Naive thymus-derived CD4-positive, alpha-beta T cell (primary cell): Measurements from ENCODE around the gene SIK3. TPM values are rescaled to one million over a fixed set of nuclear protein-coding genes. Genes with fewer than 3 reads are reported as not detected.
A peak's percentile ranks its signal among the peaks of the same experiment; 100 is the strongest.

Source experiments
- ATAC-seq: fragments of 150-1000 bp; cut with Tn5 transposase; 2 replicates; pipeline ENCODE4 v1.10.0; 2021; ENCODE audit warnings: mild to moderate bottlenecking, moderate library complexity
- CTCF ChIA-PET: fragments of 350-600 bp; sonication (Branson Sonifier 250); formaldehyde crosslinking; loops from one replicate; lab custom pipeline; 2021; ENCODE audit warnings: antibody characterized with exemption; lab: Charles Lee
- POLR2A ChIA-PET: fragments of 350-600 bp; sonication (Branson Sonifier 250); formaldehyde crosslinking; loops from one replicate; lab custom pipeline; 2021; ENCODE audit warnings: antibody characterized with exemption, inconsistent platforms; lab: Charles Lee
- DNase-seq, 9 donors: peaks; one replicate each; pipeline versions ENCODE4 v3.0.0 to v3.0.0-alpha.2; 2020 to 2022; ENCODE audit warnings: mixed read lengths in 1 of 9
- H3K27ac ChIP-seq: one replicate; pipeline ENCODE4 v1.7.0; 2013; ENCODE audit warnings: mild to moderate bottlenecking, low read depth, low read length, moderate library complexity
- H3K27me3 ChIP-seq, 2 donors: one replicate each; pipeline ENCODE4 v1.7.0; 2013; ENCODE audit warnings: low read length in 2 of 2, mild to moderate bottlenecking in 2 of 2, moderate library complexity in 2 of 2; ENCODE audit not compliant: control insufficient read depth in 2 of 2, insufficient read depth in 2 of 2
- H3K36me3 ChIP-seq, 3 experiments: 1 replicate in 2 of 3; 2 replicates in 1 of 3; pipeline ENCODE4 v1.7.0; 2013; ENCODE audit warnings: low read length in 3 of 3, mild to moderate bottlenecking in 3 of 3, moderate library complexity in 1 of 3; ENCODE audit not compliant: insufficient read depth in 3 of 3, control insufficient read depth in 2 of 3
- H3K4me1 ChIP-seq, 2 donors: one replicate each; pipeline ENCODE4 v1.7.0; 2013; ENCODE audit warnings: low read length in 2 of 2, mild to moderate bottlenecking in 2 of 2, moderate library complexity in 1 of 2; ENCODE audit not compliant: control insufficient read depth in 2 of 2, insufficient read depth in 2 of 2
- H3K4me3 ChIP-seq: 2 replicates; pipeline ENCODE4 v1.7.0; 2013; ENCODE audit warnings: mild to moderate bottlenecking, low read length
- H3K9me3 ChIP-seq, 3 experiments: 1 replicate in 2 of 3; 2 replicates in 1 of 3; pipeline ENCODE4 v1.7.0; 2013; ENCODE audit warnings: low read length in 3 of 3; ENCODE audit not compliant: control insufficient read depth in 2 of 3
- H3K27ac Mint-ChIP-seq, 9 donors: one replicate each; pipeline ENCODE4 v1.8.0; 2020 to 2022; ENCODE audit warnings: mixed read lengths in 9 of 9, mild to moderate bottlenecking in 8 of 9, moderate library complexity in 5 of 9, inconsistent platforms in 2 of 9
- H3K27me3 Mint-ChIP-seq, 5 donors: one replicate each; pipeline ENCODE4 v1.8.0; 2021 to 2022; ENCODE audit warnings: mixed read lengths in 5 of 5, mild to moderate bottlenecking in 1 of 5
- H3K36me3 Mint-ChIP-seq, 5 donors: one replicate each; pipeline ENCODE4 v1.8.0; 2020 to 2022; ENCODE audit warnings: mixed read lengths in 5 of 5, mild to moderate bottlenecking in 3 of 5, inconsistent platforms in 1 of 5
- H3K4me1 Mint-ChIP-seq, 7 donors: one replicate each; pipeline ENCODE4 v1.8.0; 2020 to 2022; ENCODE audit warnings: mixed read lengths in 7 of 7, mild to moderate bottlenecking in 3 of 7, inconsistent platforms in 1 of 7
- H3K4me3 Mint-ChIP-seq, 10 donors: one replicate each; pipeline ENCODE4 v1.8.0; 2020 to 2022; ENCODE audit warnings: mild to moderate bottlenecking in 10 of 10, mixed read lengths in 10 of 10, moderate library complexity in 6 of 10, inconsistent platforms in 2 of 10
- H3K9me3 Mint-ChIP-seq, 11 donors: one replicate each; pipeline ENCODE4 v1.8.0; 2020 to 2022; ENCODE audit warnings: mixed read lengths in 11 of 11, mild to moderate bottlenecking in 4 of 11, inconsistent platforms in 1 of 11, moderate library complexity in 1 of 11
- intact Hi-C, 2 donors: fragments of 100-400 bp; cut with micrococcal nuclease; formaldehyde crosslinking; loops; one replicate each; pipeline ENCODE4 v1.15.1; 2023
- polyA plus RNA-seq, 2 donors: library from polyadenylated mRNA; unstranded; fragments of 300-500 nt; fragmentation: Illumina TruSeq; gene quantifications; one replicate each; pipeline ENCODE4 v1.2.3, GENCODE V29; 2021
- total RNA-seq, 6 experiments: library from RNA in 5 of 6; stranded (reverse) in 5 of 6; gene quantifications; 1 replicate in 5 of 6; 2 replicates in 1 of 6; pipeline ENCODE4 v1.2.3 and lab custom pipeline; 2021 to 2026

SIK3 gene
- total and polyA plus RNA-seq, 7 experiments from 2014 or later: 13.3 to 85.2 (median 64.4) TPM

DNA sequence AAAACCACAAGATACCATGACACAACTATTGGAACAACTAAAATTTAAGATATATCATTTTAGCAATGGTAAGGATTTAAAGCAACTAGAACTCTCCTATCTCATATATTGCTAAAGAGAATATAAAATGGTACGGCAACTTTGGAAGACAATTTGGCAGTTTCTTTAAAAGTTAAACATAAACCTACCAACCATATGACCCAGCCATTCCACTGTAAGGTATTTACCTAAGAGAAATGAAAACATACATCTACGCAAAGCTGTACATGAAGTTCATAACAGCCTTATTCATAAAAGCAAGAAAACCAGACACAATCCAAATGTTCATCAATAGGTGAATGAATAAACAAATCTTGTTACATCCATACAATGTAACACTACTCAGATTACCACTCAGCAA is 31.3 kb downstream of the SIK3 start:
- Histone ChIP-seq H3K4me3 (no peak overlapping the region), H3K27ac (no peak overlapping the region), H3K36me3 (no peaks in the 10 kb centered on the region), H3K27me3 (no peaks in the 10 kb centered on the region), H3K9me3 (no peaks in the 10 kb centered on the region), H3K4me1 (peaks cover 0 to 26% of the 10 kb centered on the region in 2 donors)
- H3K9me3 Mint-ChIP-seq: peaks cover 0 to 2% (median 0%) of the 10 kb centered on the region in 11 donors
- intact Hi-C loops: no loop called here
- CTCF ChIA-PET: interaction anchor here (0.7 kb wide), 1 partner anchor 172 kb away, joined by 4 read pairs; no protein-coding TSS in a partner anchor
- POLR2A ChIA-PET: interaction anchor here (0.7 kb wide), 1 partner anchor 47 kb away, joined by 3 read pairs; no protein-coding TSS in a partner anchor
- ATAC-seq (no peak), DNase-seq (no peak)
- no peaks in the 10 kb centered on the region for H3K27me3 Mint-ChIP-seq
- H3K36me3 Mint-ChIP-seq: peaks cover 0 to 18% (median 5%) of the 10 kb centered on the region in 5 donors
- H3K4me3 Mint-ChIP-seq: no peak overlapping the region
- H3K4me1 Mint-ChIP-seq: peaks cover 34 to 79% (median 64%) of the 10 kb centered on the region in 7 donors
- peak overlapping the region in 1 of 9 donors; percentile 8 for H3K27ac Mint-ChIP-seq

DNA sequence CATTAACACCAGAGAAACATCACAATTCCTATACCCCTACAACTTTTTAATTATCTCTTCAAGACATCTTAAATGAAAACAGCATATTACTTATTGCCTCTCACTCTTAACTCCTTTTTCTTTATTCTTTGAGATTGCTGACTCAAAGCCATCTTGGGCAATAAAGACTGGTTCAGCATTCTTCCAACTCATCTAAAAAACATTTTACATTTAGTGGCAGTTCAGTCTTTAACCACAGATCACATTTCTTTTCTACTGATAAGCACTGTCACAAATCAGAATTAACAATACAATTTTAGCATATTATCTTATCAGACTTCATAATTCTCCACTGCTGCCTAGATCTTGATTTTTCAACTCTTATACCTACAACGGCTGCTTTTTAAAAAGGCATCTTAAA is 34.0 kb downstream of the SIK3 start:
- H3K36me3 Mint-ChIP-seq: peaks cover 0 to 14% (median 0%) of the 10 kb centered on the region in 5 donors
- CTCF ChIA-PET: no interaction called here
- H3K4me1 ChIP-seq: peaks cover 0 to 28% of the 10 kb centered on the region in 2 donors
- no peaks in the 10 kb centered on the region for H3K9me3 ChIP-seq
- intact Hi-C loops: loop anchor here (2.0 to 5.0 kb wide), 2 partner anchors 15 to 37 kb away; no protein-coding TSS in a partner anchor
- ATAC-seq (no peak), DNase-seq (no peak)
- POLR2A ChIA-PET: no interaction called here
- peak overlapping the region in 5 of 10 donors; percentile 2 to 27 (median 6) for H3K4me3 Mint-ChIP-seq
- H3K27me3 ChIP-seq: no peaks in the 10 kb centered on the region
- H3K4me1 Mint-ChIP-seq: peaks cover 41 to 81% (median 62%) of the 10 kb centered on the region in 7 donors
- no peaks in the 10 kb centered on the region for H3K36me3 ChIP-seq
- no peak overlapping the region for H3K4me3 ChIP-seq
- H3K9me3 Mint-ChIP-seq: peaks cover 0 to 2% (median 0%) of the 10 kb centered on the region in 11 donors
- H3K27me3 Mint-ChIP-seq: no peaks in the 10 kb centered on the region
- H3K27ac ChIP-seq: no peak overlapping the region
- H3K27ac Mint-ChIP-seq: peak overlapping the region in 3 of 9 donors; percentile 2 to 58 (median 7)

DNA sequence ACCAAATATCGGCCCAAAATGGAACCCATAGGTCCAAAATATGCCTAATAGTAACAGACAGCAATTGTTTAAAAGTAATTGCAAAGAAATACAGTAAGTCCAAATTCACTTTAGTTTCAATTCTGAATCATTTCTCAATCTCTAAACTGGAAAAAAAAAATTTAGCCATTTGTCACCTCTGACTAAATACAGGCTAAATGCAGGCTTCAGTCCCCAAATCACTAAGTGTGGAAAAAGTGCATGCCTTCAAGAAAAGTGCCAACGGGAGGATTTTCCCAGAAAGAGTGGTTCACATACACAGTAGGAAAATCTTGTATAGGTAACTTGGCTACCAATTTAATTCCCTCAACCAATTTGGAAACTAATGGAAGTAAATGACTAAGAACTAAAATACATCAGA is 35.7 kb downstream of the SIK3 start:
- H3K4me1 Mint-ChIP-seq: peaks cover 53 to 83% (median 71%) of the 10 kb centered on the region in 7 donors
- ATAC-seq: no peak
- POLR2A ChIA-PET: no interaction called here
- CTCF ChIA-PET: no interaction called here
- H3K27ac Mint-ChIP-seq: peak overlapping the region in 2 of 9 donors; percentile 35 to 59
- no peaks in the 10 kb centered on the region for H3K36me3 ChIP-seq
- H3K9me3 Mint-ChIP-seq: no peaks in the 10 kb centered on the region
- peaks cover 0 to 21% of the 10 kb centered on the region in 2 donors for H3K4me1 ChIP-seq
- DNase-seq: no peak
- H3K9me3 ChIP-seq: no peaks in the 10 kb centered on the region
- H3K27me3 ChIP-seq: no peaks in the 10 kb centered on the region
- no peaks in the 10 kb centered on the region for H3K27me3 Mint-ChIP-seq
- no peak overlapping the region for H3K4me3 ChIP-seq
- no peak overlapping the region for H3K4me3 Mint-ChIP-seq
- H3K36me3 Mint-ChIP-seq: peaks cover 0 to 8% (median 3%) of the 10 kb centered on the region in 5 donors
- H3K27ac ChIP-seq: no peak overlapping the region
- intact Hi-C loops: loop anchor here in 1 of 2 donors (5.0 kb wide), 1 partner anchor 35 kb away; no protein-coding TSS in a partner anchor

DNA sequence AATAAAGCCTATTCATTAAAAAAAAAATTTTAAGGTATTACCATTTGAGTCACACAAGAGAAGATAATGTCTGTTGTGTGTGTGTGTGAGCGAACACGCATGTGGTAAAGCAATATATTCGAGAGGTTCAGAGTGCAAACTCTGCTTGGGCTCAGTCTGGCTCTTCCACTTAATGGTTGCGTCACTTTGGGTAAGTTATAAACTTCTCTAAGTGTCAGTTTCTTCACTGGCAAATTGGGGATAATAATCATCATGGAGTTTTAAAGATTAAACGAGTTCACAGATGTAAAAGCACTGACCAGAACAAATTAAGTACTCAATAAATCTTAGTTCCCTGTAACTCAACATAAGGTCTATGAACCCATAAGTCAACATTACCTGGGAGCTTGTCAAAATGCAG is 37.0 kb downstream of the SIK3 start:
- Mint-ChIP-seq H3K36me3 (peaks cover 0 to 8% (median 6%) of the 10 kb centered on the region in 5 donors), H3K4me1 (peaks cover 48 to 72% (median 64%) of the 10 kb centered on the region in 7 donors), H3K27ac (no peak overlapping the region), H3K27me3 (no peaks in the 10 kb centered on the region), H3K9me3 (no peaks in the 10 kb centered on the region), H3K4me3 (no peak overlapping the region)
- H3K4me3 ChIP-seq: no peak overlapping the region
- ATAC-seq (no peak), DNase-seq (no peak)
- intact Hi-C loops: loop anchor here in 1 of 2 donors (5.0 kb wide), 1 partner anchor 34 kb away; no protein-coding TSS in a partner anchor
- CTCF ChIA-PET: no interaction called here
- no peaks in the 10 kb centered on the region for H3K36me3 ChIP-seq
- H3K27ac ChIP-seq: no peak overlapping the region
- H3K27me3 ChIP-seq: no peaks in the 10 kb centered on the region
- POLR2A ChIA-PET: no interaction called here
- no peaks in the 10 kb centered on the region for H3K9me3 ChIP-seq
- peaks cover 0 to 21% of the 10 kb centered on the region in 2 donors for H3K4me1 ChIP-seq

DNA sequence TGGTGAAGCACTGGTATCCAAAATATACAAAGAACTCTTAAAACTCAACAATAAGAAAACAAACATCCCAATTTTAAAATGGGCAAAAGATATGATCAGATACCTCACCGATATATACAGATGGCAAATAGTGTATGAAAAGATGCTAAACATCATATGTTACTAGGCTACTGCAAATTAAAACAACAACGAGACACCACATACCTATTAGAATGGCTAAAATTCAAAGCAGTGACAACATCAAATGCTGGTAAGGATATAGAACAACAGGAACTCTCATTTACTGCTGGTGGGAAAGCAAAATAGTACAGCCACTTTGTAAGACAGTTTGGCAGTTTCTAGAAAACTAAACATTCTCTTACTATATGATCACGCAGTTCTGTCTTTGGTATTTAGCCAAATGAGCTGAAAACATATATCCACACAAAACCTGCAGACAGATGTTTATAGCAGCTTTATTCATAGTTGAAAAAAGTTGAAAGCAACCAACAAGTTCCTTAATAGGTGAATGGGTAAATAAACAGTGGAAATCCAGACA is 38.5 kb downstream of the SIK3 start:
- Histone ChIP-seq H3K9me3 (no peaks in the 10 kb centered on the region), H3K27me3 (no peaks in the 10 kb centered on the region), H3K27ac (no peak overlapping the region), H3K4me3 (no peak overlapping the region), H3K36me3 (no peaks in the 10 kb centered on the region), H3K4me1 (peaks cover 0 to 20% of the 10 kb centered on the region in 2 donors)
- Mint-ChIP-seq H3K4me1 (peaks cover 46 to 68% (median 63%) of the 10 kb centered on the region in 7 donors), H3K4me3 (peak overlapping the region in 1 of 10 donors; percentile 22), H3K9me3 (no peaks in the 10 kb centered on the region), H3K27ac (no peak overlapping the region), H3K27me3 (no peaks in the 10 kb centered on the region), H3K36me3 (peaks cover 0 to 13% (median 7%) of the 10 kb centered on the region in 5 donors)
- ATAC-seq (no peak), DNase-seq (no peak)
- intact Hi-C loops: loop anchor here in 1 of 2 donors (5.0 kb wide), 1 partner anchor 32 kb away; no protein-coding TSS in a partner anchor
- ChIA-PET POLR2A (interaction anchor here (0.8 kb wide), 1 partner anchor 66 kb away, joined by 3 read pairs; no protein-coding TSS in a partner anchor), CTCF (no interaction called here)

DNA sequence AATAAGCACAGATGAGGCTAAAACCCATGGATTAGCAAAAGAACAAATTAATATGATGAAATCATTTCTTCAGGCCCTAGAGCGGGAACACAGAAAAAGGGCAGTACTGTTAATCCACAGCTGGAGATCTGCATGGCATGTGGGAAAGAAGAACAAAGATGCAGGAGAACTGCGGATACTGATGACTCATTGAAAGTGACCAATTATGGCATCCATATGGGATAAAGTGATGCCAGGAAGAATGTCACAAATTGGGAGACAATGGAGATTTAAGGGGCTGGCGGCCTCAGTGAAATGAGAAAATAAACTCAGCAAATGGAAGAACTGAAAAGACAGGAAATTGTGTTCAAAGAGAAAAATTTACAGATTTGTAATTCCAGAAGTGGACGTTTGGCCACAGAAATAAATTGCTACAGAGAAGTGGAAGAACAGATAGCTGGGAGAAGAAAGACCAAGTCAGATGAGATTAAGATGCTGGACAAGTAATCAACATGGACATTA is 39.4 kb downstream of the SIK3 start:
- no peak for ATAC-seq
- H3K4me3 Mint-ChIP-seq: no peak overlapping the region
- H3K36me3 Mint-ChIP-seq: peaks cover 0 to 13% (median 7%) of the 10 kb centered on the region in 5 donors
- H3K27me3 ChIP-seq: no peaks in the 10 kb centered on the region
- no peaks in the 10 kb centered on the region for H3K27me3 Mint-ChIP-seq
- H3K4me3 ChIP-seq: no peak overlapping the region
- DNase-seq: no peak
- H3K36me3 ChIP-seq: no peaks in the 10 kb centered on the region
- H3K9me3 ChIP-seq: no peaks in the 10 kb centered on the region
- H3K4me1 ChIP-seq: peaks cover 0 to 14% of the 10 kb centered on the region in 2 donors
- peaks cover 40 to 66% (median 61%) of the 10 kb centered on the region in 7 donors for H3K4me1 Mint-ChIP-seq
- intact Hi-C loops: no loop called here
- H3K27ac Mint-ChIP-seq: peak overlapping the region in 3 of 9 donors; percentile 3 to 24 (median 14)
- H3K27ac ChIP-seq: no peak overlapping the region
- no peaks in the 10 kb centered on the region for H3K9me3 Mint-ChIP-seq
- ChIA-PET POLR2A (no interaction called here), CTCF (no interaction called here)
